HL-60 (cell line): ENCODE data around the gene CCDC194.

Source experiments
- CTCF ChIP-seq: IDR thresholded peaks from one replicate; pipeline ENCODE4 v1.5.1; 2011; ENCODE audit warnings: low read length, control low read depth, inconsistent platforms; ENCODE audit not compliant: insufficient read depth
- GABPA ChIP-seq: IDR thresholded peaks from 2 replicates; pipeline ENCODE4 v1.6.1; 2012; ENCODE audit warnings: low read depth
- POLR2AphosphoS5 ChIP-seq: IDR thresholded peaks from 2 replicates; pipeline ENCODE4 v1.6.1; 2012; ENCODE audit warnings: low read depth
- REST ChIP-seq: IDR thresholded peaks from 2 replicates; pipeline ENCODE4 v1.6.1; 2012; ENCODE audit warnings: low read depth; ENCODE audit not compliant: insufficient replicate concordance

GRCh38 chr19:17401628-17402027 lies 7.6 kb upstream of the CCDC194 start:
- TF ChIP-seq CTCF (no peak), POLR2AphosphoS5 (no peak), REST (no peak), GABPA (no peak)
